Retinal pigment epithelial cell (primary cell): Measurements from ENCODE around the gene IKZF1.

Experiments used
- DNase-seq: peaks from one replicate; pipeline ENCODE4 v3.0.0-alpha.2; 2010; ENCODE audit warnings: low read depth
- H3K4me3 ChIP-seq: 2 replicates; pipeline ENCODE4 v1.5.1; 2011; ENCODE audit warnings: mild to moderate bottlenecking, low read length, control low read depth, moderate library complexity
- CTCF ChIP-seq: conservative IDR thresholded peaks from 2 replicates; pipeline ENCODE4 v1.5.1; 2011; ENCODE audit warnings: low read depth, low read length, control low read depth, inconsistent platforms

The IKZF1 gene

GRCh38 chr7:50393547-50394252 lies 89.2 kb downstream of the IKZF1 start:
- no peak for DNase-seq
- no peak overlapping the region for H3K4me3 ChIP-seq
- no peak for TF ChIP-seq CTCF

- no peak overlapping the region for H3K4me3 ChIP-seq
- DNase-seq: no peak
- no peak for TF ChIP-seq CTCF
Observed at GRCh38 chr7:50394315-50394714, 89.8 kb downstream of the IKZF1 start.

GRCh38 chr7:50396856-50397255 lies 92.3 kb downstream of the IKZF1 start:
- no peak for DNase-seq
- no peak overlapping the region for H3K4me3 ChIP-seq
- no peak for TF ChIP-seq CTCF

GRCh38 chr7:50397320-50397970 lies 92.9 kb downstream of the IKZF1 start:
- no peak for DNase-seq
- H3K4me3 ChIP-seq: no peak overlapping the region

GRCh38 chr7:50397971-50398324 lies 93.4 kb downstream of the IKZF1 start:
- TF ChIP-seq CTCF: no peak
- DNase-seq: no peak
- no peak overlapping the region for H3K4me3 ChIP-seq

More at GRCh38 chr7:50397320-50397970, 92.9 kb downstream of the IKZF1 start:
- no peak for TF ChIP-seq CTCF

GRCh38 chr7:50399206-50399605 lies 94.7 kb downstream of the IKZF1 start:
- no peak for DNase-seq
- no peak for TF ChIP-seq CTCF
- no peak overlapping the region for H3K4me3 ChIP-seq

- TF ChIP-seq CTCF: no peak
- H3K4me3 ChIP-seq: no peak overlapping the region
- DNase-seq: no peak
Observed at GRCh38 chr7:50399635-50400034, 95.1 kb downstream of the IKZF1 start.
